ENCODE results near the gene SGTA.

SGTA gene

DNA sequence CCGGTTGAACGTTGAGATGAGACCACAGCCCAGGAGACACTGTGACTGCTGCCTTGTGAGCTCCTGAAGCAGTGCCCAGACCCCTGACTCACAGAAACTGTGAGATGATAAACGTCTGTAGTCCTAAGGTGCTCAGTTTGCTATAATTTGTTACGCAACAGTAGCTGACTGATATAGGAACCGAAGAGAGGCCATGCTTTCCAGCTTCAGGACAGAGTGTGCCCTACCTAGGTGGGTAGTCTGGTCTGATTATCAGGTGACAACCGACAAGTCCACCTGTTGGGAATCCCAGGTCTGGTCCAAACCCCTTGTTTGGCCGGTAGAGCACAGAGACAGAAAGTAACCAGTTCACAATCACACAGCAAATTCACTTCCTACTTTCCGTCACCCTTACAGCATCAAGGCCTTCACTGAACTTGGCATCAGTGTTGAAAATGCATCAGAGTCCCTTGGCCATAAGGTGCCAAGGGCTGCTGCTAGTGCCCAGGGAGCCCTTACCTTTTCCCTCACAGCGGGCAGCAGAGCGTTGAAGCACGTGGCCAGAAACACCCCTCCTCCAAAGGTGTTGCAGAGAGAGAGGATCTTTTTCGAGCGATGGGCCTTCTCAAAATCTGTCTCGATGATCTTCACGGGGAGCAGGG is 46.4 kb downstream of the SGTA start:
- TF ChIP-seq, protein P1, sequence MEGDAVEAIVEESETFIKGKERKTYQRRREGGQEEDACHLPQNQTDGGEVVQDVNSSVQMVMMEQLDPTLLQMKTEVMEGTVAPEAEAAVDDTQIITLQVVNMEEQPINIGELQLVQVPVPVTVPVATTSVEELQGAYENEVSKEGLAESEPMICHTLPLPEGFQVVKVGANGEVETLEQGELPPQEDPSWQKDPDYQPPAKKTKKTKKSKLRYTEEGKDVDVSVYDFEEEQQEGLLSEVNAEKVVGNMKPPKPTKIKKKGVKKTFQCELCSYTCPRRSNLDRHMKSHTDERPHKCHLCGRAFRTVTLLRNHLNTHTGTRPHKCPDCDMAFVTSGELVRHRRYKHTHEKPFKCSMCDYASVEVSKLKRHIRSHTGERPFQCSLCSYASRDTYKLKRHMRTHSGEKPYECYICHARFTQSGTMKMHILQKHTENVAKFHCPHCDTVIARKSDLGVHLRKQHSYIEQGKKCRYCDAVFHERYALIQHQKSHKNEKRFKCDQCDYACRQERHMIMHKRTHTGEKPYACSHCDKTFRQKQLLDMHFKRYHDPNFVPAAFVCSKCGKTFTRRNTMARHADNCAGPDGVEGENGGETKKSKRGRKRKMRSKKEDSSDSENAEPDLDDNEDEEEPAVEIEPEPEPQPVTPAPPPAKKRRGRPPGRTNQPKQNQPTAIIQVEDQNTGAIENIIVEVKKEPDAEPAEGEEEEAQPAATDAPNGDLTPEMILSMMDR (IDR thresholded peaks at IDR 0.05) = no peak
- H3K9ac ChIP-seq = no peak overlapping the region
- no peaks in the 10 kb centered on the region for H3K4me1 ChIP-seq

DNA sequence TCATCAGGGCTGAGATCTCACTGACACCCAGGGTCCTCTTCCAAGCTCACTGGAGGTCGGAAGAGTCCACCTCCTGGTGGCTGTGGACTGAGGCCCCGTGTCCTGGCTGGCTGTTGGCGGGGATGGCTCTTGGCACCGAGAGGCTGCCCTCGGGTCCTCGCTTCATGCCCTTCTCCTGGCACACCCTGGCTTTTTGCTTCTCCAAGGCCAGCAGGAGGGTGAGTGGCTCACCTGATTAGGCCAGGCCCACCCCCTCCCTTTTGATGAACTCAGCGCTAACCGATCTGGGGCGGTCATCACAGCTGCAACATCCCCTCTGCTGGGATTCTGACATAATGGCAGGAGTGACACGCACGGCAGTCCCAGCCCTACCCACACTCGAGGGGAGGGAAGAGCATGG is 47.7 kb downstream of the SGTA start:
- Histone ChIP-seq H3K4me3 (ENCODE audit: low read depth, low read length) (no peak overlapping the region), H3K36me3 (ENCODE audit: control insufficient read depth, insufficient read depth, low read length) (no peaks in the 10 kb centered on the region), H3K27me3 (ENCODE audit: control insufficient read depth, insufficient read depth, low read length) (no peaks in the 10 kb centered on the region), H2AFZ (no peak overlapping the region), H3K4me2 (ENCODE audit: low read length) (no peak overlapping the region), H3K9ac (no peak overlapping the region), H3K79me2 (peaks cover 3% of the 10 kb centered on the region), H3K27ac (no peak overlapping the region), H3K4me1 (no peaks in the 10 kb centered on the region), H3K9me3 (ENCODE audit: control insufficient read depth, low read length) (no peaks in the 10 kb centered on the region)
- TF ChIP-seq, protein P1 (IDR thresholded peaks at IDR 0.05) = no peak

More for the DNA sequence above, 46.4 kb downstream of the SGTA start:
- H2AFZ ChIP-seq = no peak overlapping the region
- H3K9me3 ChIP-seq (ENCODE audit: control insufficient read depth, low read length) = no peaks in the 10 kb centered on the region
- H3K4me2 ChIP-seq (ENCODE audit: low read length) = no peak overlapping the region
- peaks cover 3% of the 10 kb centered on the region for H3K79me2 ChIP-seq
- H3K4me3 ChIP-seq (ENCODE audit: low read depth, low read length) = no peak overlapping the region
- H3K27ac ChIP-seq = no peak overlapping the region
- H3K27me3 ChIP-seq (ENCODE audit: control insufficient read depth, insufficient read depth, low read length) = no peaks in the 10 kb centered on the region
- no peaks in the 10 kb centered on the region for H3K36me3 ChIP-seq (ENCODE audit: control insufficient read depth, insufficient read depth, low read length)

DNA sequence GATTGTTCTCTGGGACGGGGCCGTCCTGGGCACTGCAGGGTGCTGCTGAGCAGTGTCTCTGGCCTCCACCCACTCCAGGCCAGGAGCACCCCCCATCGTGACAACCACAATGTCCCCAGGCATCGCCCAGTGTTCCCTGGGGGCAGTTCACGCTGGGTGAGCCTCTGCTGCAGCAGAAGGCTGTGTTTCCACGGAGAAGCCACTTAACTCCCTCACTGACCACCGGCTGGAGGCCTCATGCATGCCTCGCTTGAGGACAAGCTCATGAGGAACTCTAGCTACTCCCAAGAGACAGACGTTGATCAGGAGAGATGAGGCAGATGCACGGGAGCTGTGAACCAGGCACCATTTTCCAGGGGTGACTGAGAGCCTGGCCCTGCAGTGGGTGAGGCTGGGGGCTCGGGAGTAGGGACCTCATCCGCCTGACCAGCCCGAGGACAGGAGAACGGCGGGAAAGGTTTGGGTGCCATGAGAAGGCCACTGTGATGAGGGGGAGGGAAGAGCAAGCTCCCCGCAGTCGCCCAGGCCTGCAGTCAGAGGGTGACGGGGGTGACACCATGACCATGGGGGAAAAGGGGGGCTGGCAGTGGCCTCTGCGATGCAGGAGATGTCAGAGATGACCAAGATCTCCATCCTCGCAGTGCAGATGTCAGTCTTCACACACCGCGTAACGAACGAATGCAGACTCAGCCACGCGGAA is 48.3 kb downstream of the SGTA start:
- H2AFZ ChIP-seq = no peak overlapping the region
- H3K4me2 ChIP-seq (ENCODE audit: low read length) = no peak overlapping the region
- TF ChIP-seq, protein P1 (IDR thresholded peaks at IDR 0.05) = no peak
- H3K36me3 ChIP-seq (ENCODE audit: control insufficient read depth, insufficient read depth, low read length) = no peaks in the 10 kb centered on the region
- no peak overlapping the region for H3K27ac ChIP-seq
- no peak overlapping the region for H3K4me3 ChIP-seq (ENCODE audit: low read depth, low read length)
- H3K4me1 ChIP-seq = no peaks in the 10 kb centered on the region
- peaks cover 3% of the 10 kb centered on the region for H3K79me2 ChIP-seq
- no peaks in the 10 kb centered on the region for H3K27me3 ChIP-seq (ENCODE audit: control insufficient read depth, insufficient read depth, low read length)
- no peaks in the 10 kb centered on the region for H3K9me3 ChIP-seq (ENCODE audit: control insufficient read depth, low read length)
- H3K9ac ChIP-seq = no peak overlapping the region

DNA sequence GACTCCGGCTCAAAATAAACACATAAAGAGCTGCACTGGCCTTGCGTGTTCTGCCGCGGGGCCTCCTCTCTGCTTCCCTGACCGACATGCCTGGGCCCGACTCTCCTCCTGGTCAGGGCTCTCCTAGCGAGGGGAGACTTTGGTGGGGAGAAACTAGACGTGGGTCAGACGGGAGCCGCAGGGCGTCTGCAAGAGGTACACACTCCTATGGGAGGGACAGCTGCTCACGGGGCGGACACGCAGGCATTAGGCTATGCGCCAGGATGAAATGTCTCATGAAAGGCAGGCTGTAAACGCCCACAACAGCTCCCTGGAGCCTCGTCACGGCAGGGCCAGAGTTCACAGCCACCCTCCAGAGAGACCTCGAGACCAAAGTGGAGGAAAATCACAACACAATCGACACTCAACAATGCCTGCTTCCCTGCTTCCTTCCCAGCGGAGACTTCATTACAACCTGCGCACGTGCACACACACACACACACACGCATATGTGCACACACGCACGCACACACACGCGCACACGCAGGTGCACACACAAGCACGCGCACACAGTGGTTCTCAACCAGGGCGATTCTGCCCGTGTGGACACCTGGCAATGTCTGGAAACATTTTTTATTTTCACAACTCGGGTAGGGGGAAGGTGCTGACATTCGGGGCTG is 49.0 kb downstream of the SGTA start:
- Histone ChIP-seq H3K9ac (no peak overlapping the region), H2AFZ (no peak overlapping the region), H3K9me3 (ENCODE audit: control insufficient read depth, low read length) (no peaks in the 10 kb centered on the region), H3K27me3 (ENCODE audit: control insufficient read depth, insufficient read depth, low read length) (no peaks in the 10 kb centered on the region), H3K27ac (no peak overlapping the region), H3K4me1 (no peaks in the 10 kb centered on the region), H3K4me2 (ENCODE audit: low read length) (no peak overlapping the region), H3K36me3 (ENCODE audit: control insufficient read depth, insufficient read depth, low read length) (no peaks in the 10 kb centered on the region), H3K79me2 (no peaks in the 10 kb centered on the region), H3K4me3 (ENCODE audit: low read depth, low read length) (no peak overlapping the region)
- TF ChIP-seq, protein P1 (IDR thresholded peaks at IDR 0.05) = no peak
